KMS-11 (cell line): ENCODE data around the gene DARS2.
"Not testable (repeated sequence)": the region's sequence is repeated elsewhere in the genome, so short reads cannot be mapped to it uniquely, and the experiment has no call there.

Experiments used
- H2AFZ ChIP-seq: fragments of 200-600 bp; sonication (generic); 2 replicates; pipeline ENCODE4 v1.6.1; 2016; ENCODE audit warnings: antibody characterized with exemption, mixed run types, low read depth
- H3K27ac ChIP-seq: fragments of 200-600 bp; sonication (generic); 2 replicates; pipeline ENCODE4 v1.6.1; 2016; ENCODE audit warnings: mild to moderate bottlenecking, mixed run types
- H3K27me3 ChIP-seq: fragments of 200-600 bp; sonication (generic); 2 replicates; pipeline ENCODE4 v1.6.1; 2017; ENCODE audit warnings: mild to moderate bottlenecking, low read depth, mixed run types, moderate library complexity; ENCODE audit not compliant: insufficient read depth
- H3K36me3 ChIP-seq: fragments of 200-600 bp; sonication (generic); 2 replicates; pipeline ENCODE4 v1.6.1; 2017; ENCODE audit warnings: mild to moderate bottlenecking, mixed run types; ENCODE audit not compliant: insufficient read depth
- H3K4me1 ChIP-seq: fragments of 200-600 bp; sonication (generic); 2 replicates; pipeline ENCODE4 v1.6.1; 2016; ENCODE audit warnings: mild to moderate bottlenecking, low read depth, mixed run types; ENCODE audit not compliant: poor library complexity, severe bottlenecking
- H3K4me2 ChIP-seq: fragments of 200-600 bp; sonication (generic); 2 replicates; pipeline ENCODE4 v1.7.0; 2016; ENCODE audit warnings: mild to moderate bottlenecking, mixed run types
- H3K4me3 ChIP-seq: fragments of 200-600 bp; sonication (generic); IDR thresholded peaks from 2 replicates; pipeline ENCODE4 v1.6.1; 2017; ENCODE audit warnings: low read depth, low read length, mixed read lengths; ENCODE audit not compliant: insufficient read depth
- H3K79me2 ChIP-seq: fragments of 200-600 bp; sonication (generic); 2 replicates; pipeline ENCODE4 v1.6.1; 2016; ENCODE audit warnings: low read depth, mixed run types; ENCODE audit not compliant: insufficient read depth
- H3K9ac ChIP-seq: fragments of 200-600 bp; sonication (generic); 2 replicates; pipeline ENCODE4 v1.6.1; 2016; ENCODE audit warnings: mild to moderate bottlenecking, mixed run types
- H4K20me1 ChIP-seq: fragments of 200-600 bp; sonication (generic); 2 replicates; pipeline ENCODE4 v1.6.1; 2016; ENCODE audit warnings: mild to moderate bottlenecking, mixed run types; ENCODE audit not compliant: insufficient read depth
- TF ChIP-seq, protein P1 (sequence below): fragments of 200-600 bp; sonication (generic); conservative IDR thresholded peaks from 2 replicates; pipeline ENCODE4 v1.6.1; 2017; ENCODE audit warnings: low read depth, mild to moderate bottlenecking, antibody characterized with exemption, low read length, moderate library complexity, mixed read lengths

DARS2 gene

DNA sequence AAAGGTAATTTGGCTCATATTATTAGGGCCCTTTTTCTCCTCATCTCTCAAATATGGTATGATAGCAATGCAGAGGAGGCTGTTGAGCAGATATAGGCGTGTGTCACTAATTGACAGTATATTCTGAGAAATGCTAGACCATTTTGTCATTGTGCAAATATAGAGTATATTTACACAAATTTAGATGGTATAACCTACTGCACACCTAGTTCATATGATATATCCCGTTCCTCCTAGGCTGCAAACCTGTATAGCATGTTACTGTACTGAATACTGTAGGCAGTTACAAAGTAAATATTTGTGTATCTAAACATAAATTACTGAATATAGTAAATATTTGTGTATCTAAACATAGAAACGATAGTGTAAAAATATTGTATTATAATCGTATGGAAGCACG is 52.3 kb downstream of the DARS2 start:
- Histone ChIP-seq H4K20me1 (no peaks in the 10 kb centered on the region), H3K9ac (no peak overlapping the region), H2AFZ (no peak overlapping the region), H3K27ac (no peak overlapping the region), H3K79me2 (no peaks in the 10 kb centered on the region), H3K36me3 (no peaks in the 10 kb centered on the region), H3K27me3 (no peaks in the 10 kb centered on the region), H3K4me3 (no peak overlapping the region), H3K4me2 (no peak overlapping the region), H3K4me1 (no peaks in the 10 kb centered on the region)
- TF ChIP-seq, protein P1, sequence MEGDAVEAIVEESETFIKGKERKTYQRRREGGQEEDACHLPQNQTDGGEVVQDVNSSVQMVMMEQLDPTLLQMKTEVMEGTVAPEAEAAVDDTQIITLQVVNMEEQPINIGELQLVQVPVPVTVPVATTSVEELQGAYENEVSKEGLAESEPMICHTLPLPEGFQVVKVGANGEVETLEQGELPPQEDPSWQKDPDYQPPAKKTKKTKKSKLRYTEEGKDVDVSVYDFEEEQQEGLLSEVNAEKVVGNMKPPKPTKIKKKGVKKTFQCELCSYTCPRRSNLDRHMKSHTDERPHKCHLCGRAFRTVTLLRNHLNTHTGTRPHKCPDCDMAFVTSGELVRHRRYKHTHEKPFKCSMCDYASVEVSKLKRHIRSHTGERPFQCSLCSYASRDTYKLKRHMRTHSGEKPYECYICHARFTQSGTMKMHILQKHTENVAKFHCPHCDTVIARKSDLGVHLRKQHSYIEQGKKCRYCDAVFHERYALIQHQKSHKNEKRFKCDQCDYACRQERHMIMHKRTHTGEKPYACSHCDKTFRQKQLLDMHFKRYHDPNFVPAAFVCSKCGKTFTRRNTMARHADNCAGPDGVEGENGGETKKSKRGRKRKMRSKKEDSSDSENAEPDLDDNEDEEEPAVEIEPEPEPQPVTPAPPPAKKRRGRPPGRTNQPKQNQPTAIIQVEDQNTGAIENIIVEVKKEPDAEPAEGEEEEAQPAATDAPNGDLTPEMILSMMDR, result no peak

DNA sequence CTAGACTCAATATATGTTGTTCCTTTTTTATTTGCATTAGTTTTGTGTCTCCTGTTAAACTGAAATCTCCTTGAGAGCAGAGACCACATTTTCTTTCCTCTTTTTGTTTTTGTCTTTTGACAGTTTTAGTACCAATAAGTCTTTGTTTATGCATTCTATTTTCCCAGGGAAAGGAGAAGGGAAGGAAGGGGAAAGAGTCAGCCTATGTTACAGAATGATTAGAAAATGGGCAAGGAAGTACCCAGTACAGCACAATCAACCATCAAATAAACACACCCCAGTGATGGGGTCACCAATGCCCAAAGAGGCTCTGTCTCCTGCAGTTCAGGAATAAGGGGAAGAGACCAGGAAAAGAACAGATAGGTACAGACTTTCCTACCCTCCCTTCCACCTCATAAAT is 53.8 kb downstream of the DARS2 start:
- no peaks in the 10 kb centered on the region for H3K79me2 ChIP-seq
- no peak overlapping the region for H2AFZ ChIP-seq
- no peaks in the 10 kb centered on the region for H4K20me1 ChIP-seq
- H3K27ac ChIP-seq, result no peak overlapping the region
- TF ChIP-seq, protein P1, result no peak
- no peak overlapping the region for H3K4me3 ChIP-seq
- H3K27me3 ChIP-seq, result no peaks in the 10 kb centered on the region
- no peak overlapping the region for H3K9ac ChIP-seq
- no peak overlapping the region for H3K4me2 ChIP-seq
- no peaks in the 10 kb centered on the region for H3K36me3 ChIP-seq
- no peaks in the 10 kb centered on the region for H3K4me1 ChIP-seq

- not testable (repeated sequence) for H3K9ac ChIP-seq, H2AFZ ChIP-seq, H4K20me1 ChIP-seq, H3K4me1 ChIP-seq, H3K4me3 ChIP-seq, H3K79me2 ChIP-seq, H3K27ac ChIP-seq, H3K36me3 ChIP-seq, H3K27me3 ChIP-seq, H3K4me2 ChIP-seq
Observed at GRCh38 chr1:173881117-173881516, 56.6 kb downstream of the DARS2 start.

DNA sequence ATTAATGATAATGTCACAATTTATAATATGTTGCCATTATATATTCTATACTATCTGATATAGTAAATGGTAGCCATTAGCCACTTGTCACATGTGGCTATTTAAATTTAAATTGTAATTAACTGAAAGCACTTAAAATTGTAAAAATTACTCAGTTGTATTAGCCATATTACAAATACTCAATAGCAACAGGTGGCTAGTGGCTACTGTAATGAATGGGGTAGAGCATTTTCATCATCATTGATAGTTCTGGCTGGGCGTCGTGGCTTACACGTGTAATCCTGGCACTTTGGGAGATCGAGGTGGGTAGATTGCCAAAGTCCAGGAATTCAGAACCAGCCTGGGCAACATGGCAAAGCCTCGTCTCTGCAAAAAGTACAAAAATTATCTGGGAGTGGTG is 60.2 kb downstream of the DARS2 start:
- Histone ChIP-seq H4K20me1 (no peaks in the 10 kb centered on the region), H2AFZ (no peak overlapping the region)

More for the DNA sequence above, 60.2 kb downstream of the DARS2 start:
- Histone ChIP-seq H3K4me3 (no peak overlapping the region), H3K4me1 (no peaks in the 10 kb centered on the region), H3K9ac (no peak overlapping the region), H3K4me2 (no peak overlapping the region), H3K27me3 (no peaks in the 10 kb centered on the region), H3K27ac (no peak overlapping the region), H3K36me3 (no peaks in the 10 kb centered on the region), H3K79me2 (no peaks in the 10 kb centered on the region)
- TF ChIP-seq, protein P1, result no peak
